Measurements from ENCODE around the gene DAGLA.

GRCh38 chr11:61659413-61660196 is 20.6 kb upstream of the DAGLA start:
- TF ChIP-seq CTCF (IDR thresholded peaks at IDR 0.05) = no peak
- no peak for TF ChIP-seq EP300 (IDR thresholded peaks at IDR 0.05)
- no peak for TF ChIP-seq POLR2A (IDR thresholded peaks at IDR 0.05; ENCODE audit: low read depth)
